H1 (cell line): ENCODE results near the gene PHACTR1. TPM values are rescaled to one million over a fixed set of nuclear protein-coding genes. Genes with fewer than 3 reads are reported as not detected.

Experiments used
- CTCF ChIA-PET: fragments of 300-600 bp; sonication (Branson Sonifier 250); formaldehyde crosslinking; loops from one replicate; lab custom pipeline; 2021; ENCODE audit not compliant: partially characterized antibody; lab: Charles Lee
- POLR2A ChIA-PET: fragments of 300-600 bp; sonication (Branson Sonifier 250); formaldehyde crosslinking; loops from one replicate; lab custom pipeline; 2021; ENCODE audit warnings: inconsistent platforms; ENCODE audit not compliant: partially characterized antibody; lab: Charles Lee
- DNase-seq, 2 experiments: peaks; one replicate each; pipeline versions ENCODE4 v3.0.0 to v3.0.0-alpha.2; 2010 to 2022; ENCODE audit warnings: low spot score in 2 of 2, low read depth in 1 of 2, mixed read lengths in 1 of 2
- FAIRE-seq: peaks from 2 replicates; lab custom pipeline; 2011; peaks lifted over from hg19 to GRCh38; lab: Jason Lieb, UNC
- H2AFZ ChIP-seq: 2 replicates; pipeline ENCODE4 v1.8.1; 2012; ENCODE audit warnings: low read length, inconsistent platforms
- H2AK5ac ChIP-seq: 2 replicates; pipeline ENCODE4 v1.6.1; 2013; ENCODE audit warnings: low read depth, low read length
- H2BK120ac ChIP-seq: replicated peaks from 2 replicates; pipeline ENCODE3; 2013; ENCODE audit warnings: low read depth, low read length, inconsistent platforms
- H2BK12ac ChIP-seq: 2 replicates; pipeline ENCODE4 v1.6.1; 2013; ENCODE audit warnings: low read depth, low read length
- H2BK15ac ChIP-seq: 2 replicates; pipeline ENCODE4 v1.6.1; 2013; ENCODE audit warnings: low read length
- H2BK20ac ChIP-seq: 2 replicates; pipeline ENCODE4 v1.6.1; 2013; ENCODE audit warnings: low read length
- H2BK5ac ChIP-seq: 2 replicates; pipeline ENCODE4 v1.6.1; 2013; ENCODE audit warnings: low read depth, low read length
- H3K14ac ChIP-seq: 2 replicates; pipeline ENCODE4 v1.6.1; 2013; ENCODE audit warnings: inconsistent platforms; ENCODE audit not compliant: insufficient read length
- H3K18ac ChIP-seq: 2 replicates; pipeline ENCODE4 v1.6.1; 2013; ENCODE audit warnings: low read length; ENCODE audit errors: extremely low read depth
- H3K23ac ChIP-seq: 2 replicates; pipeline ENCODE4 v1.6.1; 2013; ENCODE audit warnings: inconsistent platforms; ENCODE audit not compliant: insufficient read length
- H3K23me2 ChIP-seq: 2 replicates; pipeline ENCODE4 v1.6.1; 2013; ENCODE audit warnings: low read depth, low read length
- H3K27ac ChIP-seq: 2 replicates; pipeline ENCODE4 v1.6.1; 2011; ENCODE audit warnings: low read depth, low read length, inconsistent platforms
- H3K27me3 ChIP-seq, 4 experiments: replicated peaks in 1 of 4; 1 replicate in 1 of 4; 2 replicates in 3 of 4; pipeline versions ENCODE4 v1.6.1 to v1.8.1; 2011 to 2013; ENCODE audit warnings: low read length in 3 of 4, mild to moderate bottlenecking in 3 of 4, inconsistent platforms in 2 of 4, mixed read lengths in 2 of 4, moderate library complexity in 1 of 4; ENCODE audit not compliant: control insufficient read depth in 3 of 4, insufficient read depth in 3 of 4; ENCODE audit errors: extremely low read depth in 1 of 4
- H3K36me3 ChIP-seq, 4 experiments: 2 replicates each; pipeline versions ENCODE4 v1.6.1 to v1.8.1; 2011 to 2013; ENCODE audit warnings: mild to moderate bottlenecking in 4 of 4, low read length in 3 of 4, moderate library complexity in 2 of 4, control low read depth in 1 of 4, inconsistent platforms in 1 of 4; ENCODE audit not compliant: insufficient read depth in 4 of 4, control insufficient read depth in 2 of 4
- H3K4ac ChIP-seq: replicated peaks from 2 replicates; pipeline ENCODE3; 2013; ENCODE audit warnings: low read length, low read depth, mixed read lengths, inconsistent platforms; ENCODE audit not compliant: insufficient read length
- H3K4me1 ChIP-seq, 4 experiments: replicated peaks in 1 of 4; 1 replicate in 1 of 4; 2 replicates in 3 of 4; pipeline versions ENCODE4 v1.6.1 to v1.8.1; 2011 to 2013; ENCODE audit warnings: low read length in 3 of 4, inconsistent platforms in 2 of 4, mixed read lengths in 1 of 4; ENCODE audit not compliant: insufficient read depth in 4 of 4, control insufficient read depth in 3 of 4
- H3K4me2 ChIP-seq, 2 experiments: 2 replicates each; pipeline versions ENCODE4 v1.6.1 to v1.8.1; 2011 to 2013; ENCODE audit warnings: low read depth in 2 of 2, low read length in 2 of 2, control low read depth in 1 of 2, inconsistent platforms in 1 of 2, mild to moderate bottlenecking in 1 of 2; ENCODE audit not compliant: insufficient read depth in 1 of 2
- H3K4me3 ChIP-seq, 4 experiments: fragments of 200-600, 300-600 bp in 1 of 4; sonication (generic), shearing (Covaris generic), sonication (Bioruptor Twin) in 1 of 4; 2 replicates each; pipeline versions ENCODE4 v1.5.1 to v1.8.1; 2011 to 2016; ENCODE audit warnings: low read length in 4 of 4, low read depth in 3 of 4, control low read depth in 2 of 4, inconsistent platforms in 2 of 4, mild to moderate bottlenecking in 2 of 4, mixed read lengths in 1 of 4, moderate library complexity in 1 of 4; ENCODE audit not compliant: insufficient read depth in 2 of 4; ENCODE audit errors: extremely low read depth in 1 of 4
- H3K56ac ChIP-seq: replicated peaks from 2 replicates; pipeline ENCODE3; 2013; ENCODE audit warnings: low read depth, mild to moderate bottlenecking, mixed read lengths, low read length, inconsistent platforms; ENCODE audit not compliant: insufficient read length
- H3K79me1 ChIP-seq: 2 replicates; pipeline ENCODE4 v1.6.1; 2013; ENCODE audit warnings: low read depth, low read length, control low read depth
- H3K79me2 ChIP-seq, 2 experiments: 2 replicates each; pipeline versions ENCODE4 v1.6.1 to v1.8.1; 2012 to 2013; ENCODE audit warnings: low read length in 2 of 2, mild to moderate bottlenecking in 2 of 2, inconsistent platforms in 1 of 2; ENCODE audit not compliant: insufficient read depth in 2 of 2, control insufficient read depth in 1 of 2
- H3K9ac ChIP-seq, 4 experiments: replicated peaks in 1 of 4; 1 replicate in 1 of 4; 2 replicates in 3 of 4; pipeline versions ENCODE4 v1.6.1 to v1.8.1; 2011 to 2013; ENCODE audit warnings: low read depth in 3 of 4, low read length in 3 of 4, control low read depth in 2 of 4, mild to moderate bottlenecking in 2 of 4, moderate library complexity in 2 of 4, inconsistent platforms in 1 of 4; ENCODE audit errors: extremely low read depth in 1 of 4
- H3K9me3 ChIP-seq, 2 experiments: 2 replicates each; pipeline versions ENCODE4 v1.6.1 to v1.8.1; 2012 to 2013; ENCODE audit warnings: mild to moderate bottlenecking in 2 of 2, moderate library complexity in 2 of 2, control low read depth in 1 of 2, inconsistent platforms in 1 of 2, low read depth in 1 of 2, low read length in 1 of 2, mixed read lengths in 1 of 2; ENCODE audit not compliant: insufficient read depth in 2 of 2
- H4K20me1 ChIP-seq, 2 experiments: replicated peaks in 1 of 2; 2 replicates each; pipeline versions ENCODE3 to v1.8.1; 2011 to 2013; ENCODE audit warnings: inconsistent platforms in 2 of 2, low read length in 2 of 2, mild to moderate bottlenecking in 1 of 2; ENCODE audit not compliant: insufficient read depth in 2 of 2, control insufficient read depth in 1 of 2
- H4K5ac ChIP-seq: 2 replicates; pipeline ENCODE4 v1.6.1; 2013; ENCODE audit warnings: low read length, low read depth, mixed read lengths, inconsistent platforms; ENCODE audit not compliant: insufficient read length
- H4K8ac ChIP-seq: 2 replicates; pipeline ENCODE4 v1.8.0; 2013; ENCODE audit warnings: mild to moderate bottlenecking, moderate library complexity, low read length, inconsistent platforms; ENCODE audit not compliant: insufficient read depth; ENCODE audit errors: extremely low read depth
- H4K91ac ChIP-seq: replicated peaks from 2 replicates; pipeline ENCODE3; 2013; ENCODE audit warnings: low read length, mixed read lengths, inconsistent platforms; ENCODE audit not compliant: insufficient read length
- BRCA1 ChIP-seq: IDR thresholded peaks from 2 replicates; pipeline ENCODE4 v1.6.1; 2012; ENCODE audit warnings: low read depth, low read length, improper control_type of control experiment
- MAFK ChIP-seq: IDR thresholded peaks from 2 replicates; pipeline ENCODE4 v1.6.1; 2012; ENCODE audit warnings: low read depth, mild to moderate bottlenecking, improper control_type of control experiment, low read length
- polyA plus RNA-seq, 7 experiments: library from polyadenylated mRNA; depleted of rRNA in 3 of 7; stranded (reverse) in 5 of 7; unstranded in 2 of 7; fragments of >200 nt in 5 of 7; fragments of 200-250 nt in 2 of 7; gene quantifications; 1 replicate in 5 of 7; 2 replicates in 1 of 7; 4 replicates in 1 of 7; pipeline versions ENCODE4 v1.2.1 to v1.2.3, GENCODE V29; 2011 to 2013; ENCODE audit warnings: missing spikeins in 2 of 7, mixed read lengths in 2 of 7
- total RNA-seq: library from RNA; stranded (reverse); fragmentation: NEBNext Ultra II Directional; extraction: Animal tissue kit (Norgen Biotek cat#: 25700); gene quantifications from 2 replicates; pipeline ENCODE4 v1.2.1, GENCODE V29; 2021
- TF ChIP-seq, protein P1 (sequence below), 3 experiments: IDR thresholded peaks; 1 replicate in 2 of 3; 2 replicates in 1 of 3; pipeline versions ENCODE4 v1.5.1 to v1.6.1; 2011; ENCODE audit warnings: low read length in 3 of 3, mild to moderate bottlenecking in 3 of 3, inconsistent platforms in 2 of 3, low read depth in 1 of 3, moderate library complexity in 1 of 3; ENCODE audit not compliant: insufficient read depth in 1 of 3; ENCODE audit errors: control extremely low read depth in 1 of 3

PHACTR1 gene
- total and polyA plus RNA-seq, 2 of the 8 experiments (the other 6 are each of a cell fraction or from before 2014, with no cell fraction given): 3.9 to 17.1 TPM

- Histone ChIP-seq H4K8ac (no peak overlapping the region), H2AFZ (no peak overlapping the region), H2AK5ac (no peak overlapping the region), H4K91ac (no peak overlapping the region)
- TF ChIP-seq MAFK (peak; percentile 42; the same call in 1 of the 2 replicates), BRCA1 (no peak)
- TF ChIP-seq, protein P1, sequence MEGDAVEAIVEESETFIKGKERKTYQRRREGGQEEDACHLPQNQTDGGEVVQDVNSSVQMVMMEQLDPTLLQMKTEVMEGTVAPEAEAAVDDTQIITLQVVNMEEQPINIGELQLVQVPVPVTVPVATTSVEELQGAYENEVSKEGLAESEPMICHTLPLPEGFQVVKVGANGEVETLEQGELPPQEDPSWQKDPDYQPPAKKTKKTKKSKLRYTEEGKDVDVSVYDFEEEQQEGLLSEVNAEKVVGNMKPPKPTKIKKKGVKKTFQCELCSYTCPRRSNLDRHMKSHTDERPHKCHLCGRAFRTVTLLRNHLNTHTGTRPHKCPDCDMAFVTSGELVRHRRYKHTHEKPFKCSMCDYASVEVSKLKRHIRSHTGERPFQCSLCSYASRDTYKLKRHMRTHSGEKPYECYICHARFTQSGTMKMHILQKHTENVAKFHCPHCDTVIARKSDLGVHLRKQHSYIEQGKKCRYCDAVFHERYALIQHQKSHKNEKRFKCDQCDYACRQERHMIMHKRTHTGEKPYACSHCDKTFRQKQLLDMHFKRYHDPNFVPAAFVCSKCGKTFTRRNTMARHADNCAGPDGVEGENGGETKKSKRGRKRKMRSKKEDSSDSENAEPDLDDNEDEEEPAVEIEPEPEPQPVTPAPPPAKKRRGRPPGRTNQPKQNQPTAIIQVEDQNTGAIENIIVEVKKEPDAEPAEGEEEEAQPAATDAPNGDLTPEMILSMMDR (IDR thresholded peaks at IDR 0.05; ENCODE audit: control extremely low read depth in 1 of 3, insufficient read depth in 1 of 3, low read depth in 1 of 3, low read length in 3 of 3): no peak
- TF ChIP-seq, all 59 proteins: peak for 1
- H2BK120ac ChIP-seq: no peak overlapping the region
- no peak overlapping the region for H3K9ac ChIP-seq
- H3K23ac ChIP-seq: no peak overlapping the region
- no peak overlapping the region for H2BK5ac ChIP-seq
- H3K4ac ChIP-seq: no peak overlapping the region
- CTCF ChIA-PET: interaction anchor here (0.9 kb wide), 1 partner anchor 9 kb away, joined by 3 read pairs; no protein-coding TSS in a partner anchor
- H3K27ac ChIP-seq: no peak overlapping the region
- no peak overlapping the region for H3K56ac ChIP-seq
- no peaks in the 10 kb centered on the region for H3K36me3 ChIP-seq
- no peak overlapping the region for H3K14ac ChIP-seq
- peak; percentile 32 for FAIRE-seq
- no peak for DNase-seq
- H2BK12ac ChIP-seq: no peak overlapping the region
- no peaks in the 10 kb centered on the region for H3K79me1 ChIP-seq
- H2BK20ac ChIP-seq: no peak overlapping the region
- no peak overlapping the region for H4K5ac ChIP-seq
- POLR2A ChIA-PET: no interaction called here
- H3K9me3 ChIP-seq: no peaks in the 10 kb centered on the region
- no peak overlapping the region for H2BK15ac ChIP-seq
- no peaks in the 10 kb centered on the region for H4K20me1 ChIP-seq
- no peaks in the 10 kb centered on the region for H3K23me2 ChIP-seq
- no peaks in the 10 kb centered on the region for H3K79me2 ChIP-seq
- H3K4me1 ChIP-seq: peaks cover 0 to 2% (median under 1%) of the 10 kb centered on the region in 4 experiments; a peak in 2 of 7 replicates
- H3K4me3 ChIP-seq: no peak overlapping the region
- H3K18ac ChIP-seq: no peak overlapping the region
- H3K4me2 ChIP-seq: no peak overlapping the region
- H3K27me3 ChIP-seq: no peaks in the 10 kb centered on the region
Observed at GRCh38 chr6:13103169-13103568, 386.6 kb downstream of the PHACTR1 start.
